Left lung (tissue), 10 donors: Measurements from ENCODE around the gene IMMP2L. TPM values are rescaled to one million over a fixed set of nuclear protein-coding genes. Genes with fewer than 3 reads are reported as not detected.
"Not testable (repeated sequence)": the region's sequence is repeated elsewhere in the genome, so short reads cannot be mapped to it uniquely, and the experiment has no call there.

Source experiments
- ATAC-seq: fragments of 200-7000 bp; cut with Tn5 transposase; one replicate; pipeline ENCODE4 v1.9.1; 2020; ENCODE audit warnings: moderate library complexity
- DNase-seq, 4 donors: peaks; one replicate each; pipeline ENCODE4 v3.0.0-alpha.2; 2013 to 2020
- H3K27ac ChIP-seq, 2 donors: fragments of 200-600 bp; sonication (generic) in 1 of 2; one replicate each; pipeline versions ENCODE4 v1.5.0 to v1.8.0; 2020 to 2021
- H3K27me3 ChIP-seq, 2 donors: fragments of 200-600 bp; sonication (generic) in 1 of 2; one replicate each; pipeline versions ENCODE4 v1.5.0 to v1.8.0; 2020 to 2021
- H3K36me3 ChIP-seq, 2 donors: fragments of 200-600 bp; sonication (generic) in 1 of 2; one replicate each; pipeline versions ENCODE4 v1.5.0 to v1.8.0; 2020 to 2021
- H3K4me1 ChIP-seq, 2 donors: fragments of 200-600 bp; one replicate each; pipeline ENCODE4 v1.8.0; 2021
- H3K4me3 ChIP-seq, 2 donors: fragments of 200-600 bp; sonication (generic) in 1 of 2; one replicate each; pipeline versions ENCODE4 v1.5.0 to v1.8.0; 2020 to 2021; ENCODE audit warnings: mild to moderate bottlenecking in 1 of 2
- H3K9me3 ChIP-seq, 2 donors: fragments of 200-600 bp; sonication (generic) in 1 of 2; one replicate each; pipeline versions ENCODE4 v1.5.0 to v1.8.0; 2020 to 2021
- intact Hi-C, 2 donors: fragments of 100-400 bp; cut with DNase I; formaldehyde crosslinking; loops; one replicate each; pipeline versions ENCODE4 v1.11.2 to v1.14.2; 2022
- polyA plus RNA-seq, 6 donors: library from polyadenylated mRNA; unstranded; fragments of 120-200 nt; gene quantifications; one replicate each; pipeline ENCODE4 v1.2.1, GENCODE V29; 2013; ENCODE audit not compliant: insufficient read length in 6 of 6
- total RNA-seq, 2 donors: library from RNA; stranded (reverse); fragmentation: NEBNext Ultra II Directional; extraction: Animal tissue kit (Norgen Biotek cat#: 25700); gene quantifications; one replicate each; pipeline ENCODE4 v1.2.1, GENCODE V29; 2021
- TF ChIP-seq, protein P1 (sequence below), 2 donors: fragments of 200-600 bp; sonication (generic) in 1 of 2; IDR thresholded peaks; one replicate each; pipeline versions ENCODE4 v1.5.0 to v1.8.0; 2021; ENCODE audit warnings: antibody characterized with exemption in 2 of 2
- donor health status: DM: no; HTN: yes; CAD: no.
- donor health status: DM: no; HTN: no; CAD: no.

IMMP2L gene
- total and polyA plus RNA-seq, 8 donors, result 10.3 to 30.1 (median 25.7) TPM

GRCh38 chr7:111587410-111588064 lies 25.2 kb upstream of the IMMP2L start:
- ATAC-seq, result no peak
- TF ChIP-seq, protein P1, sequence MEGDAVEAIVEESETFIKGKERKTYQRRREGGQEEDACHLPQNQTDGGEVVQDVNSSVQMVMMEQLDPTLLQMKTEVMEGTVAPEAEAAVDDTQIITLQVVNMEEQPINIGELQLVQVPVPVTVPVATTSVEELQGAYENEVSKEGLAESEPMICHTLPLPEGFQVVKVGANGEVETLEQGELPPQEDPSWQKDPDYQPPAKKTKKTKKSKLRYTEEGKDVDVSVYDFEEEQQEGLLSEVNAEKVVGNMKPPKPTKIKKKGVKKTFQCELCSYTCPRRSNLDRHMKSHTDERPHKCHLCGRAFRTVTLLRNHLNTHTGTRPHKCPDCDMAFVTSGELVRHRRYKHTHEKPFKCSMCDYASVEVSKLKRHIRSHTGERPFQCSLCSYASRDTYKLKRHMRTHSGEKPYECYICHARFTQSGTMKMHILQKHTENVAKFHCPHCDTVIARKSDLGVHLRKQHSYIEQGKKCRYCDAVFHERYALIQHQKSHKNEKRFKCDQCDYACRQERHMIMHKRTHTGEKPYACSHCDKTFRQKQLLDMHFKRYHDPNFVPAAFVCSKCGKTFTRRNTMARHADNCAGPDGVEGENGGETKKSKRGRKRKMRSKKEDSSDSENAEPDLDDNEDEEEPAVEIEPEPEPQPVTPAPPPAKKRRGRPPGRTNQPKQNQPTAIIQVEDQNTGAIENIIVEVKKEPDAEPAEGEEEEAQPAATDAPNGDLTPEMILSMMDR (IDR thresholded peaks at IDR 0.05), result no peak
- DNase-seq, result no peak
- Histone ChIP-seq H3K4me1 (no peaks in the 10 kb centered on the region), H3K9me3 (no peaks in the 10 kb centered on the region), H3K36me3 (no peaks in the 10 kb centered on the region), H3K27ac (no peak overlapping the region), H3K27me3 (no peaks in the 10 kb centered on the region), H3K4me3 (no peak overlapping the region)
- intact Hi-C loops, result no loop called here

GRCh38 chr7:111586711-111587409 lies 24.6 kb upstream of the IMMP2L start:
- H3K4me3 ChIP-seq, result no peak overlapping the region
- H3K27ac ChIP-seq, result no peak overlapping the region
- intact Hi-C loops, result no loop called here
- no peak for DNase-seq
- TF ChIP-seq, protein P1 (IDR thresholded peaks at IDR 0.05), result no peak
- no peaks in the 10 kb centered on the region for H3K4me1 ChIP-seq
- ATAC-seq, result no peak
- H3K36me3 ChIP-seq, result no peaks in the 10 kb centered on the region
- H3K9me3 ChIP-seq, result no peaks in the 10 kb centered on the region
- H3K27me3 ChIP-seq, result no peaks in the 10 kb centered on the region

DNA sequence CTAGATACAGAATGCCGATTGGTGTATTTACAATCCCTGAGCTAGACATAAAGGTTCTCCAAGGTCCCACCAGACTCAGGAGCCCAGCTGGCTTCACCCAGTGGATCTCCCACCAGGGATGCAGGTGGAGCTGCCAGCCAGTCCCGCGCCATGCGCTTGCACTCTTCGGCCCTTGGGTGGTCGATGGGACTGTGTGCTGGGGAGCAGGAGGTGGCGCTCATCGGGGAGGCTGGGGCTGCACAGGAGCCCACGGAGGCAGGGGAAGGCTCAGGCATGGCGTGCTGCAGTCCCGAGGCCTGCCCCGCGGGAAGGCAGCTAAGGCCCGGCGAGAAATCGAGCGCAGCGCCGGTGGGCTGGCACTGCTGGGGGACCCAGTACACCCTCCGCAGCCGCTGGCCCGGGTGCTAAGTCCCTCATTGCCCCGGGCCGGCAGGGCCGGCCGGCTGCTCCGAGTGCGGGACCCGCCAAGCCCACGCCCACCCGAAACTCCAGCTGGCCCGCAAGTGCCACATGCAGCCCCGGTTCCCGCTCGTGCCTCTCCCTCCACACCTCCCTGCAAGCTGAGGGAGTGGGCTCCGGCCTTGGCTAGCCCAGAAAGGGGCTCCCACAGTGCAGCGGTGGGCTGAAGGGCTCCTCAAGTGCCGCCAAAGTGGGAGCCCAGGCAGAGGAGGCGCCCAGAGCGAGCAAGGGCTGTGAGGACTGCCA lies 19.6 kb upstream of the IMMP2L start:
- H3K27me3 ChIP-seq, H3K36me3 ChIP-seq, H3K4me3 ChIP-seq, ATAC-seq, H3K27ac ChIP-seq, intact Hi-C loops, H3K9me3 ChIP-seq, H3K4me1 ChIP-seq: not testable (repeated sequence)
- peak in 1 of 4 donors; percentile 62 for DNase-seq

DNA sequence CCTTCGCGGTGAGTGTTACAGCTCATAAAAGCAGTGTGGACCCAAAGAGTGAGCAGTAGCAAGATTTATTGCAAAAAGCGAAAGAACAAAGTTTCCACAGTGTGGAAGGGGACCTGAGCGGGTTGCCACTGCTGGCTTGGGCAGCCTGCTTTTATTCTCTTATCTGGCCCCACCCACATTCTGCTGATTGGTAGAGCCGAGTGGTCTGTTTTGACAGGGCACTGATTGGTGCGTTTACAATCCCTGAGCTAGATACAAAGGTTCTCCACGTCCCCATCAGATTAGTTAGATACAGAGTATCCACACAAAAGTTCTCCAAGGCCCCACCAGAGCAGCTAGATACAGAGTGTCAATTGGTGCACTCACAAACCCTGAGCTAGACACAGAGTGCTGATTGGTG lies 18.9 kb upstream of the IMMP2L start:
- H3K27ac ChIP-seq, ATAC-seq, H3K27me3 ChIP-seq, H3K36me3 ChIP-seq, H3K4me3 ChIP-seq, DNase-seq, intact Hi-C loops, H3K4me1 ChIP-seq, H3K9me3 ChIP-seq: not testable (repeated sequence)

- Histone ChIP-seq H3K9me3 (peaks cover 0 to 7% of the 10 kb centered on the region in 2 donors), H3K27ac (no peak overlapping the region), H3K27me3 (no peaks in the 10 kb centered on the region), H3K36me3 (no peaks in the 10 kb centered on the region), H3K4me1 (no peaks in the 10 kb centered on the region), H3K4me3 (no peak overlapping the region)
- TF ChIP-seq, protein P1 (IDR thresholded peaks at IDR 0.05), result no peak
- intact Hi-C loops, result no loop called here
- DNase-seq, result no peak
- ATAC-seq, result no peak
Measured at GRCh38 chr7:111578754-111579153, 16.5 kb upstream of the IMMP2L start.

DNA sequence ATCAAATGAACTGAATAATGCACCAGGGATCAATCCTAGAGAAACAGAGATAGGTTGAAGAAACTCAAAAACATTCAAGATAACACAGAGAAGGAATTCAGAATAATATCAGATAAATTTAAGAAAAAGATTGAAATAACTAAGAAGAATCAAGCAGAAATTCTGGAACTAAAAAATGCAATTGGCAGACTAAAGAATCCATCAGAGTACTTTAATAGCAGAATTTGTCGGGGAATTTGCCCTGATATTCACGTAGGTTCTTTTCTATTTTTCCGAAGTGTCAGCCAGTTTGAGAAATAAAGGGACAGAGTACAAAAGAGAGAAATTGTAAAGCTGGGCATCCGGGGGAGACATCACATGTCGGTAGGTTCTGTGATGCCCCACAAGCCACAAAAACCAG lies 9.4 kb upstream of the IMMP2L start:
- intact Hi-C loops, result no loop called here
- H3K9me3 ChIP-seq, result peaks cover 0 to 21% of the 10 kb centered on the region in 2 donors
- ATAC-seq (no peak), DNase-seq (no peak)
- H3K4me1 ChIP-seq, result no peaks in the 10 kb centered on the region
- no peaks in the 10 kb centered on the region for H3K36me3 ChIP-seq
- H3K27me3 ChIP-seq, result no peaks in the 10 kb centered on the region
- no peak overlapping the region for H3K27ac ChIP-seq
- TF ChIP-seq, protein P1 (IDR thresholded peaks at IDR 0.05), result no peak
- no peak overlapping the region for H3K4me3 ChIP-seq
